Colonic mucosa (tissue), 4 donors: ENCODE results near the gene ZNF624. TPM values are rescaled to one million over a fixed set of nuclear protein-coding genes. Genes with fewer than 3 reads are reported as not detected.
A peak's percentile ranks its signal among the peaks of the same experiment; 100 is the strongest.
"Not testable (repeated sequence)": the region's sequence is repeated elsewhere in the genome, so short reads cannot be mapped to it uniquely, and the experiment has no call there.

Source experiments
- DNase-seq: peaks from one replicate; pipeline ENCODE4 v3.0.0-alpha.2; 2020
- H3K27ac ChIP-seq: fragments of 200-600 bp; one replicate; pipeline ENCODE4 v1.8.0; 2021
- H3K27me3 ChIP-seq: fragments of 200-600 bp; one replicate; pipeline ENCODE4 v1.8.0; 2021
- H3K36me3 ChIP-seq: fragments of 200-600 bp; one replicate; pipeline ENCODE4 v1.8.0; 2021
- H3K4me1 ChIP-seq: fragments of 200-600 bp; one replicate; pipeline ENCODE4 v1.8.0; 2021; ENCODE audit warnings: mild to moderate bottlenecking
- H3K4me3 ChIP-seq: fragments of 200-600 bp; one replicate; pipeline ENCODE4 v1.8.0; 2021
- H3K9ac ChIP-seq, 2 donors: one replicate each; pipeline ENCODE4 v1.7.0; 2013; ENCODE audit warnings: control low read depth in 2 of 2, low read depth in 2 of 2, low read length in 2 of 2
- H3K9me3 ChIP-seq: fragments of 200-600 bp; one replicate; pipeline ENCODE4 v1.8.0; 2021
- CTCF ChIP-seq: fragments of 200-600 bp; IDR thresholded peaks from one replicate; pipeline ENCODE4 v1.8.0; 2022; ENCODE audit warnings: antibody characterized with exemption, mild to moderate bottlenecking
- intact Hi-C: fragments of 100-400 bp; cut with DNase I; formaldehyde crosslinking; loops from one replicate; pipeline ENCODE4 v1.14.1; 2022
- total RNA-seq, 2 donors: library from RNA; stranded (reverse); fragmentation: NEBNext Ultra II Directional in 1 of 2; extraction: Animal tissue kit (Norgen Biotek cat#: 25700) in 1 of 2; gene quantifications; one replicate each; pipeline ENCODE4 v1.2.1, GENCODE V29; 2021
- donor health status: healthy.
- donor health status: DM: no; HTN: no; CAD: no.
- donor health status: DM: no; HTN: no; CAD: no.

Gene ZNF624
- total RNA-seq, 2 donors from 2014 or later: 2.4 to 5.8 TPM

- intact Hi-C loops: no loop called here
- no peak for DNase-seq
- no peak overlapping the region for H3K9ac ChIP-seq
- no peak overlapping the region for H3K4me3 ChIP-seq
- H3K9me3 ChIP-seq: no peaks in the 10 kb centered on the region
- H3K27ac ChIP-seq: no peak overlapping the region
- no peaks in the 10 kb centered on the region for H3K4me1 ChIP-seq
- H3K36me3 ChIP-seq: no peaks in the 10 kb centered on the region
- no peaks in the 10 kb centered on the region for H3K27me3 ChIP-seq
- no peak for TF ChIP-seq CTCF
Observed at GRCh38 chr17:16676676-16677268, 23.1 kb upstream of the ZNF624 start.

- H3K9me3 ChIP-seq, H3K4me1 ChIP-seq, DNase-seq, intact Hi-C loops, H3K36me3 ChIP-seq, H3K4me3 ChIP-seq, H3K27me3 ChIP-seq, H3K27ac ChIP-seq, H3K9ac ChIP-seq: not testable (repeated sequence)
Observed at GRCh38 chr17:16666907-16667636, 13.4 kb upstream of the ZNF624 start.

- H3K4me1 ChIP-seq, H3K9ac ChIP-seq, H3K4me3 ChIP-seq, intact Hi-C loops, H3K27me3 ChIP-seq, H3K27ac ChIP-seq, DNase-seq, H3K36me3 ChIP-seq, H3K9me3 ChIP-seq: not testable (repeated sequence)
Observed at GRCh38 chr17:16666553-16666906, 12.9 kb upstream of the ZNF624 start.

- Histone ChIP-seq H3K4me3 (no peak overlapping the region), H3K27ac (no peak overlapping the region), H3K36me3 (no peaks in the 10 kb centered on the region), H3K4me1 (no peaks in the 10 kb centered on the region), H3K9ac (no peak overlapping the region), H3K27me3 (peaks cover 6% of the 10 kb centered on the region), H3K9me3 (no peaks in the 10 kb centered on the region)
- intact Hi-C loops: no loop called here
- no peak for DNase-seq
- no peak for TF ChIP-seq CTCF
Observed at GRCh38 chr17:16662936-16663335, 9.3 kb upstream of the ZNF624 start.

- no peak overlapping the region for H3K4me3 ChIP-seq
- no peak for TF ChIP-seq CTCF
- H3K4me1 ChIP-seq: no peaks in the 10 kb centered on the region
- no peaks in the 10 kb centered on the region for H3K36me3 ChIP-seq
- no peak overlapping the region for H3K9ac ChIP-seq
- no peak for DNase-seq
- H3K27me3 ChIP-seq: no peaks in the 10 kb centered on the region
- intact Hi-C loops: no loop called here
- no peak overlapping the region for H3K27ac ChIP-seq
- H3K9me3 ChIP-seq: no peaks in the 10 kb centered on the region
Observed at GRCh38 chr17:16661217-16661616, 7.6 kb upstream of the ZNF624 start.

GRCh38 chr17:16652847-16653366 lies 743 bp downstream of the ZNF624 start:
- intact Hi-C loops: no loop called here
- peak overlapping the region; percentile 86 for H3K27ac ChIP-seq
- no peak for DNase-seq

More at GRCh38 chr17:16652847-16653366, 743 bp downstream of the ZNF624 start:
- peaks cover 5% of the 10 kb centered on the region for H3K27me3 ChIP-seq
- no peaks in the 10 kb centered on the region for H3K9me3 ChIP-seq
- H3K4me1 ChIP-seq: no peaks in the 10 kb centered on the region
- H3K4me3 ChIP-seq: peak overlapping the region; percentile 60
- H3K9ac ChIP-seq: peak overlapping the region; percentile 63 to 86
- no peaks in the 10 kb centered on the region for H3K36me3 ChIP-seq
- TF ChIP-seq CTCF: no peak
